Measurements from ENCODE around the gene MBTPS1. TPM values are rescaled to one million over a fixed set of nuclear protein-coding genes. Genes with fewer than 3 reads are reported as not detected.

The MBTPS1 gene
- total and polyA plus RNA-seq, 9 of the 15 experiments (the other 6 are each of a cell fraction or from before 2014, with no cell fraction given) = 2.8 to 57.6 (median 43.8) TPM

DNA sequence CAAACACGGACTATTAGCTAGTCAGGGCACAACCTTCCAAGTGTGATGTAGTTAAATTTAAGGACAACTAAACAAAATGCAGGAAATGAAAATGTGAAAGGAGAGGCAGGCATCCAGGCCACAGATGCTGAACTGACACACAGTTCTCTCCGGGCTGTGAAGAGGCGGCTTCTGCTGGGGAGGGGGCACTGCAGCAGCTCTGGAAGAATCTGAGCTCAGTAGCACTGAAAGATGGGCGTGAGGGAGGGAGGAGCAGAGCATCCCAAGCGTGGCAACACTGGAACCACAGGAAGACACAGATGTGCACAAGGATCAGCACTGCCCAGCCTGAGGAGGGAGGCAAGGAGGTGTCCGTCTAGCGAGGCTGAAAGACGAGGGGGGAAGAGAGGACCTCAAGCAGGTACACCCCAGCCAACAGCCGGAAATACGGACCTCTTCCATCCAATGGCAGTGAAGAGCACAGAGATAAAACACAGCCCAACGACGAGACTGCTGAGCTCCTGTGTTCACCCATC lies 11.4 kb downstream of the MBTPS1 start:
- Histone ChIP-seq H3K4me2 (ENCODE audit: insufficient read depth, low read length) (no peak overlapping the region), H3K9ac (ENCODE audit: insufficient read depth in 1 of 2, low read depth in 2 of 2, low read length in 2 of 2) (peak overlapping the region in 1 of 2 experiments; percentile 49; a peak in 2 of 4 replicates), H3K79me2 (ENCODE audit: control insufficient read depth, insufficient read depth, low read length) (peaks cover 64% of the 10 kb centered on the region), H3K27ac (ENCODE audit: extremely low read depth, low read depth, low read length) (no peak overlapping the region), H4K20me1 (replicated peaks; ENCODE audit: control insufficient read depth, insufficient read depth, low read length) (peaks cover 20% of the 10 kb centered on the region), H3K9me3 (replicated peaks; ENCODE audit: control insufficient read depth, insufficient read depth, low read depth, low read length) (no peaks in the 10 kb centered on the region), H3K4me3 (no peak overlapping the region), H3K9me1 (ENCODE audit: control insufficient read depth, insufficient read depth, low read length) (no peaks in the 10 kb centered on the region), H3K27me3 (ENCODE audit: control insufficient read depth in 2 of 2, insufficient read depth in 2 of 2, low read length in 2 of 2) (no peaks in the 10 kb centered on the region), H2AFZ (ENCODE audit: low read depth, low read length) (no peak overlapping the region), H3K4me1 (replicated peaks in 1 of 2; ENCODE audit: control insufficient read depth in 2 of 2, insufficient read depth in 2 of 2, low read length in 2 of 2) (no peaks in the 10 kb centered on the region), H3K36me3 (ENCODE audit: control insufficient read depth, insufficient read depth, low read length) (peaks cover 30% of the 10 kb centered on the region; the same call in 2 of the 3 replicates)
- FAIRE-seq (no peak), DNase-seq (ENCODE audit: extremely low read depth in 1 of 4, low spot score in 3 of 4) (no peak), ATAC-seq (no peak; the same call in 1 of the 3 replicates)
- ChIA-PET CTCF (ENCODE audit: low intra/inter-chr PET ratio) (no interaction called here), POLR2A (interaction anchor here (0.7 to 3.6 kb wide), 6 partner anchors 11 to 389 kb away, joined by 3 to 32 read pairs (median 4); partner anchors contain the start of gene MBTPS1)
- WGBS (ENCODE audit: insufficient coverage, low coverage, missing lambda C conversion rate) = 74% methylated on average over 12 of the region's 12 CpGs
- intact Hi-C loops (cut with micrococcal nuclease) (no loop called here), in situ Hi-C loops (cut with MboI) (no loop called here)
- BruUV-seq (replicated peaks) = no TSS peak
- TF ChIP-seq ZNF408 (CRISPR knock-in tag; IDR thresholded peaks at IDR 0.05; ENCODE audit: low read depth) (no peak), ZFPM2 (CRISPR knock-in tag; IDR thresholded peaks at IDR 0.05) (no peak), TRIM25 (IDR thresholded peaks at IDR 0.05; ENCODE audit: borderline replicate concordance) (no peak), SRSF3 (IDR thresholded peaks at IDR 0.05; ENCODE audit: insufficient read depth, low read length) (no peak), SOX6 (IDR thresholded peaks at IDR 0.05) (no peak), RBM34 (IDR thresholded peaks at IDR 0.05; ENCODE audit: borderline replicate concordance, insufficient read depth, low read length) (no peak), TFAM (CRISPR knock-in tag; conservative IDR thresholded peaks at IDR 0.05) (no peak), ZNF175 (CRISPR knock-in tag; IDR thresholded peaks at IDR 0.05; ENCODE audit: low read depth) (no peak), ZNF644 (tag; IDR thresholded peaks at IDR 0.05; ENCODE audit: low read depth) (no peak), ARNT (IDR thresholded peaks at IDR 0.05) (no peak)
- TF ChIP-seq, protein P1, sequence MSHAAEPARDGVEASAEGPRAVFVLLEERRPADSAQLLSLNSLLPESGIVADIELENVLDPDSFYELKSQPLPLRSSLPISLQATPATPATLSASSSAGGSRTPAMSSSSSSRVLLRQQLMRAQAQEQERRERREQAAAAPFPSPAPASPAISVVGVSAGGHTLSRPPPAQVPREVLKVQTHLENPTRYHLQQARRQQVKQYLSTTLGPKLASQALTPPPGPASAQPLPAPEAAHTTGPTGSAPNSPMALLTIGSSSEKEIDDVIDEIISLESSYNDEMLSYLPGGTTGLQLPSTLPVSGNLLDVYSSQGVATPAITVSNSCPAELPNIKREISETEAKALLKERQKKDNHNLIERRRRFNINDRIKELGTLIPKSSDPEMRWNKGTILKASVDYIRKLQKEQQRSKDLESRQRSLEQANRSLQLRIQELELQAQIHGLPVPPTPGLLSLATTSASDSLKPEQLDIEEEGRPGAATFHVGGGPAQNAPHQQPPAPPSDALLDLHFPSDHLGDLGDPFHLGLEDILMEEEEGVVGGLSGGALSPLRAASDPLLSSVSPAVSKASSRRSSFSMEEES (CRISPR knock-in tag; IDR thresholded peaks at IDR 0.05) = no peak
- TF ChIP-seq, protein P2, sequence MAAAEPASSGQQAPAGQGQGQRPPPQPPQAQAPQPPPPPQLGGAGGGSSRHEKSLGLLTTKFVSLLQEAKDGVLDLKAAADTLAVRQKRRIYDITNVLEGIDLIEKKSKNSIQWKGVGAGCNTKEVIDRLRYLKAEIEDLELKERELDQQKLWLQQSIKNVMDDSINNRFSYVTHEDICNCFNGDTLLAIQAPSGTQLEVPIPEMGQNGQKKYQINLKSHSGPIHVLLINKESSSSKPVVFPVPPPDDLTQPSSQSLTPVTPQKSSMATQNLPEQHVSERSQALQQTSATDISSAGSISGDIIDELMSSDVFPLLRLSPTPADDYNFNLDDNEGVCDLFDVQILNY (CRISPR knock-in tag; IDR thresholded peaks at IDR 0.05) = no peak
- TF ChIP-seq, protein P3, sequence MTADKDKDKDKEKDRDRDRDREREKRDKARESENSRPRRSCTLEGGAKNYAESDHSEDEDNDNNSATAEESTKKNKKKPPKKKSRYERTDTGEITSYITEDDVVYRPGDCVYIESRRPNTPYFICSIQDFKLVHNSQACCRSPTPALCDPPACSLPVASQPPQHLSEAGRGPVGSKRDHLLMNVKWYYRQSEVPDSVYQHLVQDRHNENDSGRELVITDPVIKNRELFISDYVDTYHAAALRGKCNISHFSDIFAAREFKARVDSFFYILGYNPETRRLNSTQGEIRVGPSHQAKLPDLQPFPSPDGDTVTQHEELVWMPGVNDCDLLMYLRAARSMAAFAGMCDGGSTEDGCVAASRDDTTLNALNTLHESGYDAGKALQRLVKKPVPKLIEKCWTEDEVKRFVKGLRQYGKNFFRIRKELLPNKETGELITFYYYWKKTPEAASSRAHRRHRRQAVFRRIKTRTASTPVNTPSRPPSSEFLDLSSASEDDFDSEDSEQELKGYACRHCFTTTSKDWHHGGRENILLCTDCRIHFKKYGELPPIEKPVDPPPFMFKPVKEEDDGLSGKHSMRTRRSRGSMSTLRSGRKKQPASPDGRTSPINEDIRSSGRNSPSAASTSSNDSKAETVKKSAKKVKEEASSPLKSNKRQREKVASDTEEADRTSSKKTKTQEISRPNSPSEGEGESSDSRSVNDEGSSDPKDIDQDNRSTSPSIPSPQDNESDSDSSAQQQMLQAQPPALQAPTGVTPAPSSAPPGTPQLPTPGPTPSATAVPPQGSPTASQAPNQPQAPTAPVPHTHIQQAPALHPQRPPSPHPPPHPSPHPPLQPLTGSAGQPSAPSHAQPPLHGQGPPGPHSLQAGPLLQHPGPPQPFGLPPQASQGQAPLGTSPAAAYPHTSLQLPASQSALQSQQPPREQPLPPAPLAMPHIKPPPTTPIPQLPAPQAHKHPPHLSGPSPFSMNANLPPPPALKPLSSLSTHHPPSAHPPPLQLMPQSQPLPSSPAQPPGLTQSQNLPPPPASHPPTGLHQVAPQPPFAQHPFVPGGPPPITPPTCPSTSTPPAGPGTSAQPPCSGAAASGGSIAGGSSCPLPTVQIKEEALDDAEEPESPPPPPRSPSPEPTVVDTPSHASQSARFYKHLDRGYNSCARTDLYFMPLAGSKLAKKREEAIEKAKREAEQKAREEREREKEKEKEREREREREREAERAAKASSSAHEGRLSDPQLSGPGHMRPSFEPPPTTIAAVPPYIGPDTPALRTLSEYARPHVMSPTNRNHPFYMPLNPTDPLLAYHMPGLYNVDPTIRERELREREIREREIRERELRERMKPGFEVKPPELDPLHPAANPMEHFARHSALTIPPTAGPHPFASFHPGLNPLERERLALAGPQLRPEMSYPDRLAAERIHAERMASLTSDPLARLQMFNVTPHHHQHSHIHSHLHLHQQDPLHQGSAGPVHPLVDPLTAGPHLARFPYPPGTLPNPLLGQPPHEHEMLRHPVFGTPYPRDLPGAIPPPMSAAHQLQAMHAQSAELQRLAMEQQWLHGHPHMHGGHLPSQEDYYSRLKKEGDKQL (CRISPR knock-in tag; IDR thresholded peaks at IDR 0.05; ENCODE audit: borderline replicate concordance) = no peak
